ENCODE data around the gene INPP5A.
"Not testable (repeated sequence)": the region's sequence is repeated elsewhere in the genome, so short reads cannot be mapped to it uniquely, and the experiment has no call there.

The INPP5A gene

GRCh38 chr10:132813560-132814468, 276.2 kb downstream of the INPP5A start:
- no peak overlapping the region for H3K4me3 ChIP-seq (ENCODE audit: low read length)
- no peak for TF ChIP-seq ZNF274 (IDR thresholded peaks at IDR 0.05; ENCODE audit: low read depth, low read length)

GRCh38 chr10:132814469-132814856, 276.9 kb downstream of the INPP5A start:
- no peak for TF ChIP-seq ZNF274 (IDR thresholded peaks at IDR 0.05; ENCODE audit: low read depth, low read length)
- H3K4me3 ChIP-seq (ENCODE audit: low read length): no peak overlapping the region

GRCh38 chr10:132815168-132815857, 277.7 kb downstream of the INPP5A start:
- no peak overlapping the region for H3K4me3 ChIP-seq (ENCODE audit: low read length)
- no peak for TF ChIP-seq ZNF274 (IDR thresholded peaks at IDR 0.05; ENCODE audit: low read depth, low read length)

- TF ChIP-seq ZNF274 (IDR thresholded peaks at IDR 0.05; ENCODE audit: low read depth, low read length): no peak
- no peak overlapping the region for H3K4me3 ChIP-seq (ENCODE audit: low read length)
Measured at GRCh38 chr10:132816718-132817117, 279.1 kb downstream of the INPP5A start.

GRCh38 chr10:132817701-132818211, 280.2 kb downstream of the INPP5A start:
- no peak for TF ChIP-seq ZNF274 (IDR thresholded peaks at IDR 0.05; ENCODE audit: low read depth, low read length)
- H3K4me3 ChIP-seq (ENCODE audit: low read length): no peak overlapping the region

- H3K4me3 ChIP-seq (ENCODE audit: low read length): no peak overlapping the region
- no peak for TF ChIP-seq ZNF274 (IDR thresholded peaks at IDR 0.05; ENCODE audit: low read depth, low read length)
Measured at GRCh38 chr10:132820056-132820455, 282.5 kb downstream of the INPP5A start.

GRCh38 chr10:132825783-132826523, 288.4 kb downstream of the INPP5A start:
- not testable (repeated sequence) for H3K4me3 ChIP-seq (ENCODE audit: low read length)

GRCh38 chr10:132826524-132827422, 289.2 kb downstream of the INPP5A start:
- no peak overlapping the region for H3K4me3 ChIP-seq (ENCODE audit: low read length)
- no peak for TF ChIP-seq ZNF274 (IDR thresholded peaks at IDR 0.05; ENCODE audit: low read depth, low read length)

- H3K4me3 ChIP-seq (ENCODE audit: low read length): no peak overlapping the region
- no peak for TF ChIP-seq ZNF274 (IDR thresholded peaks at IDR 0.05; ENCODE audit: low read depth, low read length)
Measured at GRCh38 chr10:132827423-132827789, 289.8 kb downstream of the INPP5A start.

GRCh38 chr10:132827861-132828539, 290.4 kb downstream of the INPP5A start:
- no peak for TF ChIP-seq ZNF274 (IDR thresholded peaks at IDR 0.05; ENCODE audit: low read depth, low read length)

GRCh38 chr10:132828681-132829080, 291.1 kb downstream of the INPP5A start:
- no peak overlapping the region for H3K4me3 ChIP-seq (ENCODE audit: low read length)
- no peak for TF ChIP-seq ZNF274 (IDR thresholded peaks at IDR 0.05; ENCODE audit: low read depth, low read length)

More at GRCh38 chr10:132827861-132828539, 290.4 kb downstream of the INPP5A start:
- no peak overlapping the region for H3K4me3 ChIP-seq (ENCODE audit: low read length)

GRCh38 chr10:132829403-132829802, 291.8 kb downstream of the INPP5A start:
- TF ChIP-seq ZNF274 (IDR thresholded peaks at IDR 0.05; ENCODE audit: low read depth, low read length): no peak
- H3K4me3 ChIP-seq (ENCODE audit: low read length): no peak overlapping the region
